NCI-H748 (cell line): ENCODE data around the gene DOCK9.

Experiments
- DNase-seq: peaks from one replicate; lab custom pipeline; 2025; ENCODE audit not compliant: unreplicated experiment; lab: John Stamatoyannopoulos, UW

Gene DOCK9

DNA sequence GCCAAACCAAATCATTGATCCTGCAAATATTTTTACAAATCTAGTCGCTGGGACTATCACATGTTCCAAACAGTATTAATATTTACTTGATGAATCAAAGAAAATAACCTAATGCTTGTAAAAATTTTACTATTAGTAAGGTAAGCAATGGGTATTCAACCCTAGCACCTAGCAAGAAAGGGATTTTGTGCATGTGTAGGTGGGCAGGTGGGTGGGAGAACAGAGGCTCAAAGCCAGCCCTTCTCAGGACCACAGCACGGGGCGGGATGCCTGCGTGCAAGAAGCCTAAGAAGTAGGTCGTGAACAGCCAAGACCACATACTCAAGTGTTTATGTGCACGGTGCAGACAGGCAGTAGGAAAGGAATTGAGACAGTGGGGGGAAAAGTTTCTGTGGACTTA is 26.6 kb downstream of the DOCK9 start:
- DNase-seq, result no peak

DNA sequence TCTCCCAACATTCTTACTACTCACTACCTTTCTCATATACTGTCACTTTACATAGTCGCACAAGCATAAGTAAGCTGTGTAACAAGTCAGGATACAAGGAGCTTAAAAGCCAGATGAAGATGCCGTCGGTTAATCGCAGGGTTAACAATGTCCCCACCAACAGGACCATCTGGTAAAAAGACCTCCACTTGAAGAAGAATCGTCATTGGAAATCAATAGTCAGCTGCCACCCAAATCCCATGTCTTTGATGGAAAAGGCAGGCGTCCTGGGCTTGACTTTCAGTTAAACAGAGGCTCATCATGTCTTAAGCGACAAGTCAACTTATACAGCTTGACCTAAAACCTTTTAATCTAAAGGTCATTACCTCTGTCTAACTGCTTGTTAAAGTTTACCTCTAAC is 27.2 kb downstream of the DOCK9 start:
- DNase-seq, result no peak

DNA sequence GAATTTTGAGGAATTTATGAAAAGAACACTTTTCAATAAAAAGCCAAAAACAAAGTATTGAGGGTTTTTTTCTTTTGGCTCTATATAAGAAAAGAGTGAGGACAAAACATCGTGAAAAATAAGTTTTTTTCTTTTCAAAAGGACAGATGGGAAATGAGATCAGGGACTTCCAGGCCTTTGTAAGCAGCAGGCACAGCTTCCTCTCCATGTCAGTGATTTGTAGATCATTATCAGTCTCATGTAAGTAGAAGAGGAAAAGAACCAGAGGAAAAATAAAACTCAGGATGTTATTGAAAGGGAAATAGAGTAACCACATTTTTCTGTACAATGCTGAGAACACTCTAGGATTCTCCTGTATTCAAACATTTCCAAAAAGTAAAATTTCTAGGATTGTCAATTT is 29.9 kb downstream of the DOCK9 start:
- DNase-seq, result no peak

DNA sequence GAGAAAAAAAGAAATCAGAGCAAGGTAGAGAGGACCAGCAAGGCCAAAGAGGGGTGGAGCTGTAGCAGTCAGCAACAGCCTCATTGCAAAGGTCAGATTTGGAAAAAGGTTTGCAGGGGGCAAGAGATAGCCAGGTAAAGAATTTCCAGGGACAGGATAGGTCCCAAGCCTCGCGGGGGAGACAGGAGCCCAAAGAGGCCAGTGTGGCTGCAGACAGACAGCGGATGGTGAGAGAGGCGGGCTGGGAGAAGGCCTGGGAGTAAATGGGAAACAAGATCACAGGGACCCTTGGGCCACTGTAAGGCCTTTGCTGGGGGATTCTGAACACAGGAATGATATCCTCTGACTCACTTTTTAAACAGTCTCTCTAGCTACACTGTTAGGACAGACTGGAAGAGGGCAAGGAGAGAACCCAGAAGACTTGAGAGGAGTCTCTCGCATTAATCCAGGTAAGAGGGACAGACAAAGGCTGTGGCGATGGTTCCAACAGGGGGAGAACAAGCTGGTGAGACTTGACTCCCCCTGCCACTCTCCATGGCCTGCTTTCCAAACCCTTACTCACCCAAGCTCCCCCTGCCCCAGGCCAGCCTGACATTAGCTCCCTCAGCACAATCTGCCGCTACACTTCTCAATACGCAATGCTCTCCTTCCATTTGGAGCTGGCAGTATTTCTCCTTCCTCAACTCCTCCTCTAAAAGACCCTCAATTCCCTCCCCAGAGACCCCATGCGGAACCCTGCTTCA is 31.8 kb downstream of the DOCK9 start:
- no peak for DNase-seq

GRCh38 chr13:98944336-98944735 is 33.5 kb downstream of the DOCK9 start:
- no peak for DNase-seq

DNA sequence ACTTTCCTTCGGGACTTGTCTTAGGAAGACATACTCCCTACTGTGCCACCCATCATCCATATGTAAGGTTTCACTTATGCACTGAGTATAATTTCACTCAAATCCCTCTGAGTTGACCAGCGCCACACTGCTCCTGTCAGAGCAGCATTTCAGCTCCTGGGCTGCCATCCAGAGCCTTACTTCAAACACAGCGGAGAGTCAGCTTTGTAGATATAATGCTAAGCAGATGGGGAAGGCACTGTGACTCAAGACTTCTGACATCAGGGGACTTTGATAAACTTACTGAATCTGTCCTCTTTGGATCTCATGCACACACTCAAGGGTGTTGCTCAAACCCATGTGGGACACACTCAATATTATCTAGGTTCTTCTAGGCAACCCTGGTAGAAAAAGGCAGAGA is 34.9 kb downstream of the DOCK9 start:
- DNase-seq, result no peak

DNA sequence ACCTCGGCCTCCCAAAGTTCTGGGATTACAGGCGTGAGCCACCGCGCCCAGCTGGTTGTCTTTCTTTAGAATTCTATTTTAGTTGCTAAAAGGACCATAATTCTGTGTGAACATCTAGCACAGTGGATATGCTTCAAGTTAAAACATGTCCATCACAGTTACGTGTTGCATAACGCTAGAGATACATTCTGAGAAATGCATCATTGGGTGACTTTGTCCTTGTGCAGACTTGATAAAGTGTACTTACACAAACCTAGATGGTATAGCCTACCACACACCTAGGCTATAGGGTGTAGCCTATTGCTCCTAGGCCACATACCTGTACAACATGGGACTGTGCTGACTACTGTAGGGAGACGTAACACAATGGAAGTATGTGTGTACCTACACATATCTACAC is 35.4 kb downstream of the DOCK9 start:
- no peak for DNase-seq

DNA sequence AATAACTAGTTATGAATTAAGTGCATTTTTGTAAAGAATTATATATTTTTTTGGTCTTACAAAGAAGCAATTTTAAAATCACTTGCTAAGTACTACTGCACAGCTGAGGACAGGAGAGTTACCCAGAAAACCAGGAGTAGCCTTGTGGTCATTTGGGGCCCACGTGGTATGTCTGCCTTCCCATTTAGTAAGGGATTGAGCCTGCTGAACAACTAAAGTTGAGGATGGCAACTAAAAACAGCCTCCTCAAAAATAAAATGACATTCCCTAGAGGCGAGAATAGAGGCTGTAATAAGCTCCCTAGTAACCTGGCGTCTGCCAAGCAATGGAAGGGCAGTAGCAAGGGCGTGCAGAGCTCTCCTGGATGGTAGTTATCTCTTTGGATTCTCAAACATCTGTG is 36.3 kb downstream of the DOCK9 start:
- DNase-seq, result no peak

DNA sequence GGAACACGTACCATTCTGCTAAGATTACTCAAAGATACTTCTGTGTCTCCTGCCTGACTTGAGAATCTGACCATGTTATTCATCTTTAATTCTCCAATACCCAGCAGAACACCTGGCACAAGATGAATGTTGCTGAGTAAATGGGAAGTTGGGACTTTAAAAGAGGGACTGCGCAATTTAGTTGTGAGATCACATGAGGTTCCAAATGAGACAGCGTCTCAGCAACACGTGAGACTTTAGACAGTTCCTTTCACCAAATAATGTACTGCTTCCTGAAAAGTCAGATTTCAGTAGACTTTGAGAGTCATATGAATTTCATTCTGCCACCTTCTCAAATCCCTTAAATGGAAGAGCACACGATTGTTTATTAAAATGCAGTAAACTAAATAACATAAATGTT is 36.7 kb downstream of the DOCK9 start:
- no peak for DNase-seq

DNA sequence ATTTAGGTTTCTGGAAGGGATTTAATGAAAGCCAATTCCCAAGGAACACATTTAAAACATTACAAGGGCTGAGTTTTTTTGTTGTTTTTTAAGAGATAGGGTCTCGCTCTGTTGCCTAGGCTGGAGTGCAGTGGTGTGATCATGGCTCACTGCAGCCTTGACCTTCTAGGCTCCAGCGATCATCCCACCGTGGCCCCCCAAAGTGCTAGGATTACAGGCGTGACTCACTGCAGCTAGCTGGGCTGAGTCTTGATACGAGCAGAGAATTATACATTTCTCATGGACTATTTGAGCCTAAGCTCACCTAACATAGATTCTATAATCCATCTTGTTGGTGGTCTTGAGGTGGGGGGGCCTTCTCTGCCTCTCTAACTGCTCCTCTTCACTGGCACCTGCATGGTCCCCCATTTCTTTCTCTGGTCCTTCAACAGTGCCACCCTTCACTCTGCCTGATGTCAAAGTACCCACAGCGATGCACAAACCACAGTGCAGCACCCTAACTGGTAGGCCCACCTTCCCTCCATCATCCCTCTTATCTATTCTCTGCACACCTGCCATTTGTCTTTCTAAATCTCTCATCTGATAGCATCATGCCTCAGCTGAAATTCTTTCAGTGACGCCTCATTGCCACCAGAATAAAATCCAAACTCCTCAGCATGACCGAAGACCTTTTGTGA is 37.4 kb downstream of the DOCK9 start:
- DNase-seq, result no peak

DNA sequence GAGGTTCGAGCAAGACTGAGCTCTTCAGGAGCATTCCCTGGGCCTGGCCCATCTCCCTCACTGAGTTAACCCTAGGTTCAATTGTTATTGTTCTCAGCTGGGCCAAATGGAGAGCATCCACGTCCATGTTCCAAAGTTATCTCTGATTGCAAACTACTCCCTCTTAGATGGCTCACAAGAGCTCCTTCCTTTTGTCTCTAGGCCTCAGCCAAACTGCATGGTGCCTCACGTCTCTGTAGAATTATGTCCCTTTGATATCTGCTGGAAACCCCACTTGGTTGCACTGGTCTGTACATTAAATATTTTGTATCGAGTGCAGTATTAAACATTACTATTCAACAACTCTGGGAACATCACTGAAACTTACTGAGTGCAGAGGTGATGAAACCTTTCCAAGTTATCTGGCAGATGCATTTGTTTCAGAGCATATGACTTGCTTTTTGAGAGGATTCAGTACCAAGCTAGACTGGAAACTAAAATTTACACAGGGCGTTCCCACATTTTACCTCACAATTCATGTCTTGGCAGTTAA is 38.1 kb downstream of the DOCK9 start:
- no peak for DNase-seq

DNA sequence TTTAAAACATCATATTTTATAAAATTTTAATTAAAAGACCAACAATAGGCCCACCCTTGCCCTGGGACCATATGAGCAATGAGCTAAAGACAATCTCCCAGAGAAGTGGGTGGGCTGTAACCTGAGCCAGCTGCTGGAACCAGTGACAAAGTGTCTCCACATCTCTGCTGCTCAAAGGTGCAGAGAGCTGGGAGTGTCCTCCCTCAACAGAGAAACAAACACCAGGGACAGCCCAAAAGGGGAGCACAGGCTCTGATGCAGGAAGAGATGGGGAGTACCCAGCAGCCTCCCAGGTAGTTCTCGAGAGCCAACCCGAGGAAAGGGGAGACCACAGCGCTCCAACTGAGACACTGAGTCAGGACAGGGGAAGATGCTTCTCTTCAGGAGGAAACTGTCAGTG is 39.1 kb downstream of the DOCK9 start:
- peak; percentile 35 for DNase-seq

GRCh38 chr13:98937911-98938381 is 39.9 kb downstream of the DOCK9 start:
- no peak for DNase-seq

DNA sequence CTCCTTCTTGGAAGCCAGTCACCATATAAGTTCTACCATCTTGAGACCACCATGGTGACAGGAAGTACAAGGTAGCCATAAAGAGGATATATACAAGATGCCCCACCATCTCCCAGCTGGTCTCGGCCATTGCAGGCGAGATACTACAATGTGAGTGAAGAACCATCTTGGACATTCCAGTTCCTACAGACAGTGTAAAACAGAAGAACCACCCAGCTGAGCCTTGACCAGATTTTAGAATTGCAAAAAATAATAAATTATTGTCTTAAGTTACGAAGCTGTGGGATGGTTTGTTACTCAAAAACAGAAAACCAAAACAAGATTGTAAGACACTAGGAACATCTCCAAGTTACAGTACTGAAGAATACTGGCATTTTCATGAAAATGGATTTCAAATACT is 43.6 kb downstream of the DOCK9 start:
- DNase-seq, result no peak

DNA sequence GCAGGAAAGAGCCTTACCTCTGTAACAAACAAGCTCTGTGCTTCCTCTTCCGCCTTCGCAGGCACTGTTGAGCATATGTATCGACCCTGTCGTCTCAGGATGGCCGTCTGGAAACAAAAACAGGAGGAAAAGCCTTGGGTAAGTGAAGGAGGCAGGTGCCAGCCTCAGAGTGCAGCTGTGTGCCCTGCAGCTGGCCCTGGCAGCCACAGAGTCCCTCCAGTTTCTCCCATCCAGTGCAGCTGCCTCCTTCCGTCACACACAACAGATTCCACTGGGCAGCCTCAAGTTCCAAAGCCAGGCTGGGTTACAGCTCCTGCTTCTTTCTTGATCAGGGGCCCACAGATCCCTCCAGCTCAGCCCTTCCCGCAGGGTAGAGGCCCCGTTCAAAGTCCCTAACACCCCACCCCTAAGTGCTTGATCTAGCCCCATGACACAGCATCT is 47.7 kb downstream of the DOCK9 start:
- no peak for DNase-seq

GRCh38 chr13:98927951-98928927 is 49.6 kb downstream of the DOCK9 start:
- no peak for DNase-seq

DNA sequence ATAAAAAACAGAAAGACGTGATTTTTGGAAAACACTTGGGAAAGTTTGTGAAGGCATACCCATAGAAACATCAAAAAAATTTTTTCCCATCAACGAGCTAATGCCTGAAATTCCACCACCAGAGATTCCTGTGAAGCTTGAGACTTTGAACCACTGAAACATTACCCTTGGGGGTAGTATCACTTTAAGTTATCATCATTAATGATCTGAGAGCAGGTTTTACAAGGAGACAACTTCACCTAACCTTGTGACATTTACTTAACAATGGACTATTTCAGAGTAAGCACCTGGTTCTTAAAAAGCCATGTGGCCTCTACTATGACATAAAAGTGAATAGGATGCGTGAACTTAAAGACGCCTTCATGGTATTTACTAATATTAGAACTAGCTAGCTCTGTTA is 51.9 kb downstream of the DOCK9 start:
- no peak for DNase-seq

DNA sequence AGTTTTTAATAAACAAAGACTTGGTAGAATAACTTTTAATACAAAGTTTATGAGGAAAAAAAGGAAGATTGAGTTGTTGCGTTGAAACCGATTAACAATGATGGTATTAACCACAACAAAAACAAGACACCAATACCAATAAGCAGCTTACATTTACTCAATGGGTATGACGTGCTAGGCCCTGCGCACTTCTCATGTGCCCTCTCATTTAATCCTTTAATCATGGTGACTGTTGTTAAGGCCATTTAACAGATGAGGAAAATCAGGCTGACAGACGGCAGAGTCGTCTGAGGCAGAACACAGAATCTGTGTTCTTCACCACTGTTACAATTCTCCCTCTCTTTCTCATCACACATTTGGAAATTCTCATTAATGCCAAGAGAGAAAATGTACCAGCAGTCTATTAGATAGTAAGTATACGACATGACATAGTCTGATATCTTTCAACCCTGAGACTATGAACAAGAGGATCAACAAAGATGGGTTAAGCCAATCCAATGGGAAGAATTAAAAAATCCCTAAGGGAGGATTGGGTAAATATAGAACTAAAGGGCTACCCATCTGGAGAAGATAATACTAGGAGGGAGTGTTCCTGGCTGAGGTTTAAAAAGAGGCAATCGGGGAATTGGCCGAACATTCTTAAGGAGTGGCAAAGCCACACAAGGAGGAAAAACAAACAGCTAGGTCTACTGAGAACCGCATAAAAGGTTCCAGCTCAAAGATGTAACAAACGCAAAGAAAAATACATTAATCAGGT is 54.0 kb downstream of the DOCK9 start:
- no peak for DNase-seq

- no peak for DNase-seq
These were observed 55.6 kb downstream of the DOCK9 start for GRCh38 chr13:98922306-98922705.

GRCh38 chr13:98921786-98922185 is 56.1 kb downstream of the DOCK9 start:
- DNase-seq, result no peak
